ENCODE data around the gene ZNF578.
"Not testable (repeated sequence)": the region's sequence is repeated elsewhere in the genome, so short reads cannot be mapped to it uniquely, and the experiment has no call there.

GRCh38 chr19:52558732-52559445, 105.5 kb downstream of the ZNF578 start:
- TF ChIP-seq CTCF (IDR thresholded peaks at IDR 0.05; ENCODE audit: low read length); EZH2 (IDR thresholded peaks at IDR 0.05; ENCODE audit: borderline replicate concordance, low read length): not testable (repeated sequence)
